SU-DHL-6 (cell line): ENCODE data around the gene ZNF654.

Experiments used
- EZH2phosphoT487 ChIP-seq: fragments of 200-600 bp; sonication (generic), shearing (Covaris generic); conservative IDR thresholded peaks from 2 replicates; pipeline ENCODE4 v1.6.1; 2018; ENCODE audit warnings: mild to moderate bottlenecking, antibody characterized with exemption, low read length, moderate library complexity, mixed read lengths
- TF ChIP-seq, protein P1 (sequence below): fragments of 200-600 bp; sonication (generic); IDR thresholded peaks from one replicate; pipeline ENCODE4 v1.5.1; 2017; ENCODE audit warnings: antibody characterized with exemption, mild to moderate bottlenecking, low read length, moderate library complexity; ENCODE audit not compliant: insufficient read depth, poor library complexity, severe bottlenecking

DNA sequence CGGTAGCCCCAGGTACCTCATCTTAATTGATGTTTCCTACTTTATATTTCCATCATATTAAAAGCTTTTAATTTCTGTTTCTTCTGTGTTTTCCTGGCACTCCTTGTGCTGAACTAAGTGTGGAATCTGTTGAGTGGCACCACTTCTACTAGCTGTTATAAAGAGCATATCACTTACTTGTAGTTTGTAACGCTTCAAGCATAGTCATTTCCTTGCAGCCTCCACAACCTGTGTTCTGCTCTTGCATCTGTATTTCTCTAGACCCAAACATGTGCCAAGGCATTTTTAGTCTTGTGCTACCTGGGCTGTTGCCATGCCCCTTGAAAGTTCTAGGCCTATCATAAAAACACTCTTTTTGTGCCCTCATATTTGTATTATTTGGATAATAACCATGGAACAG lies 16.0 kb downstream of the ZNF654 start:
- TF ChIP-seq, protein P1, sequence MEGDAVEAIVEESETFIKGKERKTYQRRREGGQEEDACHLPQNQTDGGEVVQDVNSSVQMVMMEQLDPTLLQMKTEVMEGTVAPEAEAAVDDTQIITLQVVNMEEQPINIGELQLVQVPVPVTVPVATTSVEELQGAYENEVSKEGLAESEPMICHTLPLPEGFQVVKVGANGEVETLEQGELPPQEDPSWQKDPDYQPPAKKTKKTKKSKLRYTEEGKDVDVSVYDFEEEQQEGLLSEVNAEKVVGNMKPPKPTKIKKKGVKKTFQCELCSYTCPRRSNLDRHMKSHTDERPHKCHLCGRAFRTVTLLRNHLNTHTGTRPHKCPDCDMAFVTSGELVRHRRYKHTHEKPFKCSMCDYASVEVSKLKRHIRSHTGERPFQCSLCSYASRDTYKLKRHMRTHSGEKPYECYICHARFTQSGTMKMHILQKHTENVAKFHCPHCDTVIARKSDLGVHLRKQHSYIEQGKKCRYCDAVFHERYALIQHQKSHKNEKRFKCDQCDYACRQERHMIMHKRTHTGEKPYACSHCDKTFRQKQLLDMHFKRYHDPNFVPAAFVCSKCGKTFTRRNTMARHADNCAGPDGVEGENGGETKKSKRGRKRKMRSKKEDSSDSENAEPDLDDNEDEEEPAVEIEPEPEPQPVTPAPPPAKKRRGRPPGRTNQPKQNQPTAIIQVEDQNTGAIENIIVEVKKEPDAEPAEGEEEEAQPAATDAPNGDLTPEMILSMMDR: no peak
- no peak for TF ChIP-seq EZH2phosphoT487
